ENCODE measurements around the gene ZNF160.

The ZNF160 gene

DNA sequence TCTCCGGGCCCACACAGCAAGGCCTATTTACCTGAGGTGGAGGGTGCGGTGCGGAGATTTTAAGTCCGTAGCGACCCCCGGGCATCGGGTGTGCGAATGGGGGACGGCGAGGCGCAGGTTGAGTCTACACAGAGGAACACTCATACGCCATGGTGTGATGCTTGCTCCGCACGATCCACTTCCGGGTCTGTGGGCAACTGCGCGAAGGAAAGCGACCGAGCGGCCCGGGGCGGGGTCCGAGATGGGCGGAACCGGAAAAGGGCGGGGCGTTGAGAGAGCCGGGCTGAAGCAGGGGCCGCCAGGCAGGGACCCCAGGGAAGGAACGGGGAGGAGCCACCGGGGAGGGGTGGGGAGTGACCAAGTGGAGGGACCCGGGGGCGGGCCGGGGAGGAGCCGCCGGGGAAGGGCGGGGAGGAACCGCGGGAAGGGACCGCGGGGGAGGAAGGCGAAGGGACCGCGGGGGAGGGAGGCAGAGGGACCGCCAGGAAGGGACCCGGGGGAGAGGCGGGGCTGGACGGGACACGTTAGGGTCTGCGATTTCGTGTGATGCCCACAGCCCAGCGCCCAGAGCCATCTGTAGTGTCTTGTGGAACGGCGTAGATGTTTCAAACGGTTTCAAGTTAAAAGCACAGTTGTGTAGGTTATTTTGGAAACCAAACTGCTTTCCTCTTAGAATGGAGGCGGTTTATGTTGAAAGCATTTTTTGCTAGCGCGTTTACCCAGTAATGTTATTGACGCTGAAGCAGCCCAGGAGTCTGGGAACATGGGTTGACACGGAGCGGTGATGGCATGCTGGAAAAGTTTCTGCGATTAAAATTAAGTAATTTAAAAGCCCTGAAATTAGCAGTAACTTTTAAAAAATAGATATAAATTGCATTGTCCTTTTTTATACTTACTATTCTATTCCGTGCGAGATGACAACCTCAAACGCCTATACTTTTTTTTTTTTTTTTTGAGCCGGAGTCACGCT, at the start of gene ZNF160:
Gene ZNF160 (minus strand): TSS at position 189 of the 970 bp plus-strand sequence. CDS start 17,146 bp downstream, outside the sequence.
- H3K27ac ChIP-seq (ENCODE audit: extremely low read depth, low read depth, low read length) = no peak within 1 kb of the TSS
- no peaks in the 10 kb centered on the region for H3K4me1 ChIP-seq (ENCODE audit: control insufficient read depth, insufficient read depth, low read length)
- no peaks in the 10 kb centered on the region; the same call in 1 of the 2 replicates for H3K9me3 ChIP-seq (ENCODE audit: control insufficient read depth, insufficient read depth, low read depth, low read length)
- ChIA-PET POLR2A (no interaction called here), CTCF (no interaction called here)
- H3K4me3 ChIP-seq (ENCODE audit: low read depth, low read length) = peak within 1 kb of the TSS; percentile 89
- peaks cover 0 to 11% of the 10 kb centered on the region in 2 experiments; a peak in 2 of 3 replicates for H3K36me3 ChIP-seq (ENCODE audit: control insufficient read depth in 2 of 2, insufficient read depth in 1 of 2, low read length in 2 of 2)
- peak; percentile 88 for TF ChIP-seq MYNN (tag by site-specific recombination; IDR thresholded peaks at IDR 0.05; ENCODE audit: borderline replicate concordance)
- no peak for TF ChIP-seq ZNF837 (tag by site-specific recombination; IDR thresholded peaks at IDR 0.05)
- no peak for TF ChIP-seq ZFP3 (tag by site-specific recombination; IDR thresholded peaks at IDR 0.05; ENCODE audit: low read depth)
- TF ChIP-seq ZIC2 (tag by site-specific recombination; IDR thresholded peaks at IDR 0.05) = peak; percentile 20; the same call in 1 of the 2 replicates
- no peak for TF ChIP-seq ZNF571 (tag by site-specific recombination; IDR thresholded peaks at IDR 0.05)
- no peak for TF ChIP-seq ZNF558 (tag by site-specific recombination; IDR thresholded peaks at IDR 0.05)
- no peak for TF ChIP-seq ZNF132 (tag by site-specific recombination; IDR thresholded peaks at IDR 0.05; ENCODE audit: borderline replicate concordance)
- TF ChIP-seq ZNF501 (tag by site-specific recombination; IDR thresholded peaks at IDR 0.05) = no peak
- no peak for TF ChIP-seq SETDB1 (IDR thresholded peaks at IDR 0.05; ENCODE audit: insufficient read length, low read length)
- no peak for TF ChIP-seq ZNF2 (tag by site-specific recombination; IDR thresholded peaks at IDR 0.05)
- no peak for TF ChIP-seq REPIN1 (tag by site-specific recombination; IDR thresholded peaks at IDR 0.05; ENCODE audit: low read depth)
- no peak for TF ChIP-seq ZNF600 (tag by site-specific recombination; IDR thresholded peaks at IDR 0.05)
- TF ChIP-seq, protein P1, sequence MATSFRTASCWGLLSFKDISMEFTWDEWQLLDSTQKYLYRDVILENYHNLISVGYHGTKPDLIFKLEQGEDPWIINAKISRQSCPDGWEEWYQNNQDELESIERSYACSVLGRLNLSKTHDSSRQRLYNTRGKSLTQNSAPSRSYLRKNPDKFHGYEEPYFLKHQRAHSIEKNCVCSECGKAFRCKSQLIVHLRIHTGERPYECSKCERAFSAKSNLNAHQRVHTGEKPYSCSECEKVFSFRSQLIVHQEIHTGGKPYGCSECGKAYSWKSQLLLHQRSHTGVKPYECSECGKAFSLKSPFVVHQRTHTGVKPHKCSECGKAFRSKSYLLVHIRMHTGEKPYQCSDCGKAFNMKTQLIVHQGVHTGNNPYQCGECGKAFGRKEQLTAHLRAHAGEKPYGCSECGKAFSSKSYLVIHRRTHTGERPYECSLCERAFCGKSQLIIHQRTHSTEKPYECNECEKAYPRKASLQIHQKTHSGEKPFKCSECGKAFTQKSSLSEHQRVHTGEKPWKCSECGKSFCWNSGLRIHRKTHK (tag by site-specific recombination; IDR thresholded peaks at IDR 0.05) = no peak
- TF ChIP-seq ZFP37 (tag by site-specific recombination; IDR thresholded peaks at IDR 0.05) = no peak
- TF ChIP-seq TRIM28 (IDR thresholded peaks at IDR 0.05; ENCODE audit: borderline replicate concordance, low read length) = no peak
- TF ChIP-seq, protein P2, sequence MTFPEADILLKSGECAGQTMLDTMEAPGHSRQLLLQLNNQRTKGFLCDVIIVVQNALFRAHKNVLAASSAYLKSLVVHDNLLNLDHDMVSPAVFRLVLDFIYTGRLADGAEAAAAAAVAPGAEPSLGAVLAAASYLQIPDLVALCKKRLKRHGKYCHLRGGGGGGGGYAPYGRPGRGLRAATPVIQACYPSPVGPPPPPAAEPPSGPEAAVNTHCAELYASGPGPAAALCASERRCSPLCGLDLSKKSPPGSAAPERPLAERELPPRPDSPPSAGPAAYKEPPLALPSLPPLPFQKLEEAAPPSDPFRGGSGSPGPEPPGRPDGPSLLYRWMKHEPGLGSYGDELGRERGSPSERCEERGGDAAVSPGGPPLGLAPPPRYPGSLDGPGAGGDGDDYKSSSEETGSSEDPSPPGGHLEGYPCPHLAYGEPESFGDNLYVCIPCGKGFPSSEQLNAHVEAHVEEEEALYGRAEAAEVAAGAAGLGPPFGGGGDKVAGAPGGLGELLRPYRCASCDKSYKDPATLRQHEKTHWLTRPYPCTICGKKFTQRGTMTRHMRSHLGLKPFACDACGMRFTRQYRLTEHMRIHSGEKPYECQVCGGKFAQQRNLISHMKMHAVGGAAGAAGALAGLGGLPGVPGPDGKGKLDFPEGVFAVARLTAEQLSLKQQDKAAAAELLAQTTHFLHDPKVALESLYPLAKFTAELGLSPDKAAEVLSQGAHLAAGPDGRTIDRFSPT (tag by site-specific recombination; IDR thresholded peaks at IDR 0.05) = no peak
- TF ChIP-seq ZNF341 (tag by site-specific recombination; IDR thresholded peaks at IDR 0.05; ENCODE audit: low read depth) = peak; percentile 75
- no peak for TF ChIP-seq ZBTB7A (tag by site-specific recombination; IDR thresholded peaks at IDR 0.05; ENCODE audit: low read depth)
- TF ChIP-seq, protein P3, sequence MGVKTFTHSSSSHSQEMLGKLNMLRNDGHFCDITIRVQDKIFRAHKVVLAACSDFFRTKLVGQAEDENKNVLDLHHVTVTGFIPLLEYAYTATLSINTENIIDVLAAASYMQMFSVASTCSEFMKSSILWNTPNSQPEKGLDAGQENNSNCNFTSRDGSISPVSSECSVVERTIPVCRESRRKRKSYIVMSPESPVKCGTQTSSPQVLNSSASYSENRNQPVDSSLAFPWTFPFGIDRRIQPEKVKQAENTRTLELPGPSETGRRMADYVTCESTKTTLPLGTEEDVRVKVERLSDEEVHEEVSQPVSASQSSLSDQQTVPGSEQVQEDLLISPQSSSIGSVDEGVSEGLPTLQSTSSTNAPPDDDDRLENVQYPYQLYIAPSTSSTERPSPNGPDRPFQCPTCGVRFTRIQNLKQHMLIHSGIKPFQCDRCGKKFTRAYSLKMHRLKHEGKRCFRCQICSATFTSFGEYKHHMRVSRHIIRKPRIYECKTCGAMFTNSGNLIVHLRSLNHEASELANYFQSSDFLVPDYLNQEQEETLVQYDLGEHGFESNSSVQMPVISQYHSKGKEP (tag by site-specific recombination; IDR thresholded peaks at IDR 0.05) = no peak
- TF ChIP-seq ZNF175 (tag by site-specific recombination; IDR thresholded peaks at IDR 0.05) = no peak
- no peak for TF ChIP-seq ZNF140 (tag by site-specific recombination; IDR thresholded peaks at IDR 0.05)
- TF ChIP-seq ZNF707 (tag by site-specific recombination; IDR thresholded peaks at IDR 0.05) = no peak
- TF ChIP-seq ZNF248 (tag by site-specific recombination; IDR thresholded peaks at IDR 0.05) = no peak
- no peak for TF ChIP-seq ZNF214 (tag by site-specific recombination; IDR thresholded peaks at IDR 0.05; ENCODE audit: borderline replicate concordance)
- TF ChIP-seq ZNF280C (tag by site-specific recombination; IDR thresholded peaks at IDR 0.05) = no peak
- no peak for TF ChIP-seq ZNF530 (tag by site-specific recombination; IDR thresholded peaks at IDR 0.05; ENCODE audit: low read depth)
- no peak for TF ChIP-seq ZNF311 (tag by site-specific recombination; IDR thresholded peaks at IDR 0.05; ENCODE audit: borderline replicate concordance)
- TF ChIP-seq ZNF621 (tag by site-specific recombination; IDR thresholded peaks at IDR 0.05) = no peak
- TF ChIP-seq KLF8 (tag by site-specific recombination; IDR thresholded peaks at IDR 0.05) = peak; percentile 97
- TF ChIP-seq ZNF645 (tag by site-specific recombination; IDR thresholded peaks at IDR 0.05) = no peak
